ENCODE measurements around the gene SH2D4B. TPM values are rescaled to one million over a fixed set of nuclear protein-coding genes. Genes with fewer than 3 reads are reported as not detected.
A peak's percentile ranks its signal among the peaks of the same experiment; 100 is the strongest.

SH2D4B gene
- total RNA-seq, 1 donor from 2014 or later, result 0.07 TPM

- Mint-ChIP-seq H3K27ac (ENCODE audit: unreplicated experiment) (no peak overlapping the region), H3K4me1 (ENCODE audit: low read depth) (no peaks in the 10 kb centered on the region), H3K9me3 (ENCODE audit: low read depth) (no peaks in the 10 kb centered on the region), H3K27me3 (ENCODE audit: low read depth) (no peaks in the 10 kb centered on the region), H3K4me3 (ENCODE audit: unreplicated experiment) (no peak overlapping the region), H3K36me3 (ENCODE audit: low read depth) (peaks cover 28% of the 10 kb centered on the region)
- TF ChIP-seq CTCF (IDR thresholded peaks at IDR 0.05), result no peak
- DNase-seq (ENCODE audit: low spot score), result peak; percentile 47
These were observed 16.8 kb upstream of the SH2D4B start for GRCh38 chr10:80520661-80521470.

GRCh38 chr10:80522756-80523363 lies 14.8 kb upstream of the SH2D4B start:
- Mint-ChIP-seq H3K27me3 (ENCODE audit: low read depth) (no peaks in the 10 kb centered on the region), H3K27ac (ENCODE audit: unreplicated experiment) (no peak overlapping the region), H3K9me3 (ENCODE audit: low read depth) (no peaks in the 10 kb centered on the region), H3K4me1 (ENCODE audit: low read depth) (no peaks in the 10 kb centered on the region), H3K36me3 (ENCODE audit: low read depth) (peaks cover 20% of the 10 kb centered on the region), H3K4me3 (ENCODE audit: unreplicated experiment) (no peak overlapping the region)
- TF ChIP-seq CTCF (IDR thresholded peaks at IDR 0.05), result no peak
- no peak for DNase-seq (ENCODE audit: low spot score)

GRCh38 chr10:80523773-80524172 lies 13.9 kb upstream of the SH2D4B start:
- Mint-ChIP-seq H3K27me3 (ENCODE audit: low read depth) (no peaks in the 10 kb centered on the region), H3K27ac (ENCODE audit: unreplicated experiment) (peak overlapping the region; percentile 32), H3K4me3 (ENCODE audit: unreplicated experiment) (no peak overlapping the region), H3K4me1 (ENCODE audit: low read depth) (no peaks in the 10 kb centered on the region), H3K36me3 (ENCODE audit: low read depth) (peaks cover 11% of the 10 kb centered on the region), H3K9me3 (ENCODE audit: low read depth) (no peaks in the 10 kb centered on the region)
- no peak for DNase-seq (ENCODE audit: low spot score)
- no peak for TF ChIP-seq CTCF (IDR thresholded peaks at IDR 0.05)

GRCh38 chr10:80524190-80524909 lies 13.4 kb upstream of the SH2D4B start:
- DNase-seq (ENCODE audit: low spot score), result peak; percentile 71
- no peak for TF ChIP-seq CTCF (IDR thresholded peaks at IDR 0.05)
- Mint-ChIP-seq H3K4me3 (ENCODE audit: unreplicated experiment) (no peak overlapping the region), H3K27ac (ENCODE audit: unreplicated experiment) (no peak overlapping the region), H3K9me3 (ENCODE audit: low read depth) (no peaks in the 10 kb centered on the region), H3K27me3 (ENCODE audit: low read depth) (no peaks in the 10 kb centered on the region), H3K4me1 (ENCODE audit: low read depth) (no peaks in the 10 kb centered on the region), H3K36me3 (ENCODE audit: low read depth) (peaks cover 8% of the 10 kb centered on the region)

- Mint-ChIP-seq H3K27ac (ENCODE audit: unreplicated experiment) (no peak overlapping the region), H3K27me3 (ENCODE audit: low read depth) (no peaks in the 10 kb centered on the region), H3K4me3 (ENCODE audit: unreplicated experiment) (no peak overlapping the region), H3K4me1 (ENCODE audit: low read depth) (no peaks in the 10 kb centered on the region), H3K36me3 (ENCODE audit: low read depth) (no peaks in the 10 kb centered on the region), H3K9me3 (ENCODE audit: low read depth) (no peaks in the 10 kb centered on the region)
- DNase-seq (ENCODE audit: low spot score), result no peak
- TF ChIP-seq CTCF (IDR thresholded peaks at IDR 0.05), result no peak
These were observed 11.5 kb upstream of the SH2D4B start for GRCh38 chr10:80526218-80526617.
